Measurements from ENCODE around the gene SRGAP3. TPM values are rescaled to one million over a fixed set of nuclear protein-coding genes. Genes with fewer than 3 reads are reported as not detected.

SRGAP3 gene
- total and polyA plus RNA-seq, 2 experiments from 2014 or later, result 7.4 to 8.3 TPM

GRCh38 chr3:9247941-9248521, 1.4 kb downstream of the SRGAP3 start:
- Histone ChIP-seq H3K79me2 (peaks cover 12% of the 10 kb centered on the region), H3K27me3 (no peaks in the 10 kb centered on the region), H3K4me2 (peak overlapping the region; percentile 90), H3K4me1 (ENCODE audit: insufficient read depth) (peaks cover 12% of the 10 kb centered on the region), H3K27ac (no peak overlapping the region), H4K20me1 (ENCODE audit: insufficient read depth, poor library complexity, severe bottlenecking) (no peaks in the 10 kb centered on the region), H3K36me3 (replicated peaks; ENCODE audit: insufficient read depth, low read depth) (no peaks in the 10 kb centered on the region), H3K4me3 (peak overlapping the region; percentile 77), H2AFZ (no peak overlapping the region), H3K9me2 (replicated peaks; ENCODE audit: insufficient read depth) (no peaks in the 10 kb centered on the region), H3K9me3 (ENCODE audit: low read depth) (no peaks in the 10 kb centered on the region)
- no peak for TF ChIP-seq CTCF (IDR thresholded peaks at IDR 0.05; ENCODE audit: poor library complexity)
- 77% methylated on average over 19 of the region's 19 CpGs for WGBS (ENCODE audit: low lambda C conversion rate, missing lambda C conversion rate)
- DNase-seq (ENCODE audit: low spot score), result no peak

GRCh38 chr3:9247361-9247940, 2.0 kb downstream of the SRGAP3 start:
- no peak for DNase-seq (ENCODE audit: low spot score)
- WGBS (ENCODE audit: low lambda C conversion rate, missing lambda C conversion rate), result 79% methylated on average over 12 of the region's 12 CpGs
- no peaks in the 10 kb centered on the region for H3K9me3 ChIP-seq (ENCODE audit: low read depth)
- H3K79me2 ChIP-seq, result peaks cover 12% of the 10 kb centered on the region
- no peak for TF ChIP-seq CTCF (IDR thresholded peaks at IDR 0.05; ENCODE audit: poor library complexity)
- TF ChIP-seq EZH2 (IDR thresholded peaks at IDR 0.05; ENCODE audit: borderline replicate concordance), result no peak
- TF ChIP-seq EZH2phosphoT487 (IDR thresholded peaks at IDR 0.05; ENCODE audit: low read depth, severe bottlenecking, unreplicated experiment), result no peak
- no peaks in the 10 kb centered on the region for H3K9me2 ChIP-seq (replicated peaks; ENCODE audit: insufficient read depth)
- H3K27ac ChIP-seq, result no peak overlapping the region
- no peak overlapping the region for H2AFZ ChIP-seq
- no peaks in the 10 kb centered on the region for H4K20me1 ChIP-seq (ENCODE audit: insufficient read depth, poor library complexity, severe bottlenecking)
- H3K4me2 ChIP-seq, result peak overlapping the region; percentile 90
- peaks cover 12% of the 10 kb centered on the region for H3K4me1 ChIP-seq (ENCODE audit: insufficient read depth)
- no peaks in the 10 kb centered on the region for H3K36me3 ChIP-seq (replicated peaks; ENCODE audit: insufficient read depth, low read depth)
- no peaks in the 10 kb centered on the region for H3K27me3 ChIP-seq
- H3K4me3 ChIP-seq, result no peak overlapping the region

- Histone ChIP-seq H3K36me3 (replicated peaks; ENCODE audit: insufficient read depth, low read depth) (no peaks in the 10 kb centered on the region), H2AFZ (no peak overlapping the region), H3K4me1 (ENCODE audit: insufficient read depth) (peaks cover 12% of the 10 kb centered on the region), H3K27me3 (no peaks in the 10 kb centered on the region), H3K9me3 (ENCODE audit: low read depth) (no peaks in the 10 kb centered on the region), H3K79me2 (peaks cover 12% of the 10 kb centered on the region), H3K9me2 (replicated peaks; ENCODE audit: insufficient read depth) (no peaks in the 10 kb centered on the region), H3K27ac (no peak overlapping the region), H3K4me3 (no peak overlapping the region), H3K4me2 (no peak overlapping the region), H4K20me1 (ENCODE audit: insufficient read depth, poor library complexity, severe bottlenecking) (no peaks in the 10 kb centered on the region)
- DNase-seq (ENCODE audit: low spot score), result no peak
- TF ChIP-seq EZH2 (IDR thresholded peaks at IDR 0.05; ENCODE audit: borderline replicate concordance) (no peak), EZH2phosphoT487 (IDR thresholded peaks at IDR 0.05; ENCODE audit: low read depth, severe bottlenecking, unreplicated experiment) (no peak), CTCF (IDR thresholded peaks at IDR 0.05; ENCODE audit: poor library complexity) (no peak)
- WGBS (ENCODE audit: low lambda C conversion rate, missing lambda C conversion rate), result 79% methylated on average over 4 of the region's 4 CpGs
Measured at GRCh38 chr3:9246189-9246588, 3.3 kb downstream of the SRGAP3 start.

Measured in hepatocyte (in vitro differentiated cells).